Midbrain (tissue), 1 donor: ENCODE results near the gene CELF1.

ENCODE experiments used
- DNase-seq: peaks from one replicate; lab custom pipeline; 2025; lab: John Stamatoyannopoulos, UW

Gene CELF1

GRCh38 chr11:47508240-47508957, 44.5 kb downstream of the CELF1 start:
- DNase-seq: no peak

DNA sequence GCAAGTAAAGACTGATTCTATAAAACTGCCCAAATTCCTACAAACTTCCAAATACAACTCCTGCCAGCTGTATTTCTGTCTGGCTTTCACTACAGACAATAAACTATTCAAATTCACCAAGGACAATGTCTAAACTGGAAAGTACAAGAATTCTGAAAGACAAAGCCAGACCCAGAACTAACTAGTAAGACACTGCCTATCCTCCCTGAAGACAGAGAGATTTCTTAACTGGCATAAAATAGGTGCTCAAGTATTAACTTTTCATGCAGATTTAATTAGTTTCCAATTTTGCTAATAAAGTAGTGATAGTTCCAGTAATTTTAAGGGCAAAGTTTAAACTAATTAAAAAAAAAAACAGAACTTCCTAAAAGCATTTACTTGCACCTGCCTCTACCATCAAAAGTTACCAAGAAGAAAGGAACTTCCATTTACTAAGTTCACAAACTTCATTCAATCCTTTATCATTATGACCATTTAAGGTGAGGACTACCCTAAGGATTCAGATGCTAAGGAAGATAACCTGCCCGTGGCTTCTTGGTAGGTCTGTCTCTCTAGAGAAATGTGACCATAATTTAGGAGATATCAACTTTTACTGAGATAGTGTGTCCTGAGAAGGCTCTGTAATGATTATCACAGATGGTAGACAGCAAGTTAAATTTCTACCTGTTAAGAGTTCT, 45.2 kb downstream of the CELF1 start:
- no peak for DNase-seq

- no peak for DNase-seq
Observed at GRCh38 chr11:47506795-47507562, 46.0 kb downstream of the CELF1 start.

- no peak for DNase-seq
Observed at GRCh38 chr11:47506373-47506772, 46.6 kb downstream of the CELF1 start.

DNA sequence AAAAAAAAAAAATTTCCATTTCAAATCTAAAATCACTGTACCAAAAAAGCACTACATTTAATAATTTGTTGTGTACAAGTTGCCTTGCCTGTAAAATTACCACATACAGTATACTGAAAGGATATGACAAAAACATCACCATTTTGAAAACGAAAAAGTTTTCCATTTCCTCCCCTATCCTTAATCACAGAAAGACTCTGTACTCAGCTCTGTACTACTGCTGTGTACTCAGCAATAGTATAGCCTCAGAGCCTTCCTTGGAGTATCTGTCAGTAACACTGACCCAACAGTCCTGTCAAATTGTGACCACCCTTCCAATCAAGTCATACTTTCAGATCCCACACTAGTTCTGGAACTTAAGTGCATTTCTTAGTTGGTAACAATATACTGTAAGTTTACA, 48.0 kb downstream of the CELF1 start:
- DNase-seq: no peak

DNA sequence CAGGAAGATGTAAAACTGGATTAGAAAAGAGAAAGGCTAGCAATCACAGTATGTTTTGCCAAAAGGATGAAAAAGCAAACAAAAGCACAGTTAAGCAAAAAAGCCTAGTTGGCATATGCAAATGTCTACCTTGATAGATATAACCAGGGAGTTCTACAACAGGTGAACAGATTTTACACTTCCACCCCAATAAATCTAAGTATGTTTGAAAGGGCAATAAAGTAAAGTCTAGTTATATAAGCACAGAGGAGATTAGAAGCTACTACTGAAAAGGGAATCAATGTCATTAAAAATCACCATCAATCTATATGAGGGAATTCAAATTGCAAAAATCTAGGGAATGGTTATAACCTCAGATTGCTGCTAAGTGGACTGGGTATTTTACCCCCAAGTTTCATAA, 49.7 kb downstream of the CELF1 start:
- no peak for DNase-seq

DNA sequence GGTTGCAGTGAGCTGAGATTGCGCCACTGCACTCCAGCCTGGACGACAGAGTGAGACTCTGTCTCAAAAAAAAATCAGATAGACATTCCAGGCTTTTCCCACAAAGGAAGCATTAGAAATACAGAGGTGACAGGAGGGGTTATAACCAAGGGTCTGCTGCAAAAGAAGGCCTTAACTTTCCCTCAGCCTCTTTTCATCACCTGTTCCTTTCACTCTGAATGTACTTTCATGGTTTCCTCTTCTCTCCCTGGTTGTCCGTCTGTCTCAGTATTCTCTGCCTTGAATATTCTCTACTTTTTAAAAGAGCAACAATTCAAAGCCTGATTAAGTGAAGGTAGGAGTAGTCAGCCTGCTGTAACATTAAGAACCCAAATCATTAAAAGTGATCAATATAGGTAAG, 50.2 kb downstream of the CELF1 start:
- no peak for DNase-seq

- DNase-seq: no peak
Observed at GRCh38 chr11:47501101-47501500, 51.8 kb downstream of the CELF1 start.

- no peak for DNase-seq
Observed at GRCh38 chr11:47500121-47500520, 52.8 kb downstream of the CELF1 start.

- no peak for DNase-seq
Observed at GRCh38 chr11:47499614-47500013, 53.3 kb downstream of the CELF1 start.

DNA sequence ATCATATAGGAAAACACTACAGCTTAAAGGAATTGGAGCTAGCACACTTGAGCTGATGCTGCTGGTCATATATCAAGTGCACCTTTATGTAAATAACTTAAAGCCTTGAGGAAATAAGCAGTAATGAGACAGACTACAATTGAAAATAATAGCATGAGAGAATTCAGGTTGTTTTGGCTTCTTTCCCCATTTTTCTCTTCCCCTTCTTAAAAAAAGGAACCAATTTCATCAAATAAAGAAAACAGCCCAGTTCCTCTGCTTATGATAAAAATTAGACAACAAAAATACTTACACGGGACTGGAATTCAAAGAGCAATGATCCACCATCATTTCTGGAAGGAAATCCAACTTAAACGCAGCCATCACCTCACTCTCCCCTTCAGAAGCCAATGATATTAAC, 53.8 kb downstream of the CELF1 start:
- no peak for DNase-seq

- no peak for DNase-seq
Observed at GRCh38 chr11:47498584-47499152, 54.3 kb downstream of the CELF1 start.

- DNase-seq: no peak
Observed at GRCh38 chr11:47498149-47498548, 54.8 kb downstream of the CELF1 start.

DNA sequence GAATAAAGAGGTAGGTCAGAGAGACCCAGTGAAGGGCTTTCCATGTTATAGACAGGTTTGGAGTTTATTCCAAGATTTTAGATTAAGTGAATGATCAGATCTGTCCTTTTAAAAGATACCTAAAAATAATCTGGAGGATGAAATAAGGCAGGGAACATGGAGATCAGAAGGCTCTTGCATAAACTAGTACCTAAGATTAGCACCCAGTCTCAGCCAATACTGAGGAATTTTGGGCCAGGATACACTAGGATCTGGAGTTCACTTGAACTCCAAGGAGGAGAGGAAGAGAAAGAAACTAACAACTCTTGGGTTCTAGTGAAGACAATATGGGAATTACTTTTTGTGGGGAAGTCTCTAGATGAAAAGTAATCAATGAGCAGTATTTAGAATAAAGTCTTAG, 56.1 kb downstream of the CELF1 start:
- no peak for DNase-seq

GRCh38 chr11:47495856-47496217, 57.1 kb downstream of the CELF1 start:
- no peak for DNase-seq

GRCh38 chr11:47495011-47495855, 57.7 kb downstream of the CELF1 start:
- DNase-seq: no peak

GRCh38 chr11:47489395-47489755, 63.6 kb downstream of the CELF1 start:
- no peak for DNase-seq

DNA sequence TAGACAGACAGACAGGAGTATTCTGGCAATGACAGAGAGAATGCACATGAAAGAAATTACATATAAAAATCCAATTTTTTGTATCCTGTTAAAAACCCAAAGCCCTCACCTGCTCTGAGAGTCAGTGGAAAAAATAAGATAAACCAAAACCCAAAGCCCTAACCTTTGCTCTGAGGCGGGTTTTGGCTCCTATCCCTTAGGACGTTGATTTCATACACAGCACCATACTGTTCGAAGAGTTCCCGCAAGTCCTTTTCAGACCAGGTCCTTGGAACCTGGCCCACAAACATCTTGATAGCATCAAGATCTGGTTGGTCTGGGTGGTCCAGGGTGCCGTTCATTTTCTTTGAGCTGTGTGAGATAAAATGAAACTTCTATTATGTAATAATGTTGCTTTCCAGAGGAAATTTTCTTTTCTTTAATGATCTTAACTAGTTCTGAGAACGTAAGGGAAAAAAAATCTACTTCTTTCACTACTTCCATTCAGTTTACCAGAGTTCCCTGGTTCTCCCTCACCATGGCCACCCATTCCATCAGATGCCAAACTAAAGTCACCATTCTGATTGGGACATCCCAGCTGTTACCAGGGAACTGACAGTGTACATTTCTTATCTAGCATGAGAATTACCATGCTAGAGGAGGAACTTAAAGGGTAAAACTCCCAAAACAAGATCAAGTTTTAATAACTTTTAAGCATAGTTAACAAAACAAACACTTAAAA, 64.1 kb downstream of the CELF1 start:
- no peak for DNase-seq

DNA sequence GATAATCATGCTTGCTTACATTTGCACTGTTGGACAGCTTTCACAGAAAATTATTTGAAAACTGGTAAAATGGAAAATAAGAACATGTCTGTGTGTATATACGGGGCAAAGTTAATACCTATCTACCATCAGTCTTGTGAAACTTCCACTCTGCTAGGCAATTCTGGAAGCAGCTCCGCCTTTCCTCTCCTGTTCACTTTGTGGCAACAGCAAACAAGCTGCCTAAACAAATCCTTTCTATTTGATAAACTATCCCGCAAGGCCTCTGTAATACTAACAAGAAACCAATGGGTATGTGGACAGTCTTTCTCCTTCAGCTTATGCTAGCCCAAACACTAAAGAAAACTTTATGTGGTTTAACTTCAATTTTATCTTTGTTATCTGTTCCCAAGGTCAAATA, 64.8 kb downstream of the CELF1 start:
- no peak for DNase-seq

DNA sequence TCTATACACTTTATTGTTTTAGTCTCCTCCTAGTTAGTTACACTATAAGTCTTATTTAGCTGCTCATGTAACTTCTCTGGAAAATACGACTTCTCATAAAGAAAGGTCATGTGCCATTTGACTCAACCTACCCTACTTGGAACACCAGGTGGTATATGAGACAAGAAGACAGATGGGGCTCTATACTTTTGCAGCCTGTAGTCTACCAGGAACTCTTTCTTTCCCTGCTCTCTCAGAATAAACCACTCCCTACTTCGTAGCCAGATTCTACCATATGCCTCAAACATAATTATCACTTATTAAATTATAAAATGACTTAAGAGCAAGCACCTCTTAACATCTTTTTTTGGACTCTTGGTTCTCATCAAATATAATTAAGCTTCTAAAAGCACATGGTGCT, 65.5 kb downstream of the CELF1 start:
- DNase-seq: no peak

DNA sequence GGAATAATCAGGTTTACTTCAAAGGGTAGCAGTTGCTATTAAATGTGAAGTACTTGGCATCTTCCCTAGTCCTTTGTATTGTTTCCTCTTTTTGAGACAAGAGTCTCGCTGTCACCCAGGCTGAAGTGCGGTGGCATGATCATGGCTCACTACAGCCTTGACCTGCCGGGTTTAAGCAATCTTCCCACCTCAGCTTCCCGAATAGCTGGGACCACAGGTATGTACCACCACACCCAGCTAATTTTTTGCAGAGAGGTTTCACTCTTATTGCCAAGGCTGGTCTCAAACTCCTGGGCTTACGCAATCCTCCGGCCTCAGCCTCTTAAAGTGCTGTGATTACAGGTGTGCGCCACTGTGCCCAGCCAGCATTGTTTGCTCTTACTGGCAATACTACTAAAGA, 67.8 kb downstream of the CELF1 start:
- no peak for DNase-seq
